Measurements from ENCODE around the gene ACOXL.

DNA sequence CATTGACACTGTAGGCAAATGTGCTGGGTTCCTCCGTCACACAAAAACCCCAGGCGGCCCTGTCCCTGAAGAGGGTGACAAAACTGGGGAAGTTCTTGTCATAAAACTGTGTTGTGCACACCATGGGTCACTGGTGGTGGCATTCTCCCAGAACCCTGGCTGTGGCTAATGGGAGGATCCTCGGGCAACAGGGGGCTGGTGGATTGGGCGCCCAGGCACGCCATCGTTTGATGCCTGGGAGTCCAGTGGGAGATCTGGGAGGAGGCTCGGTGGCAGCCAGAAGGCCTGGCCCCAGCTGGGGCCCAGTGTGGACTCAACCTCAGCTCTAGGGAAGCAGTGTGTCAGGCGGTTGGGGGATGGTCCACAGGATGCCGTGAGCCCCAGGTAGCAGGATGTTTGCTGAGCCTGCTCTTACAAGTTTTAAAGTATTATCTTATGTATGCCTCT lies 140.7 kb downstream of the ACOXL start:
- TF ChIP-seq, protein P1, sequence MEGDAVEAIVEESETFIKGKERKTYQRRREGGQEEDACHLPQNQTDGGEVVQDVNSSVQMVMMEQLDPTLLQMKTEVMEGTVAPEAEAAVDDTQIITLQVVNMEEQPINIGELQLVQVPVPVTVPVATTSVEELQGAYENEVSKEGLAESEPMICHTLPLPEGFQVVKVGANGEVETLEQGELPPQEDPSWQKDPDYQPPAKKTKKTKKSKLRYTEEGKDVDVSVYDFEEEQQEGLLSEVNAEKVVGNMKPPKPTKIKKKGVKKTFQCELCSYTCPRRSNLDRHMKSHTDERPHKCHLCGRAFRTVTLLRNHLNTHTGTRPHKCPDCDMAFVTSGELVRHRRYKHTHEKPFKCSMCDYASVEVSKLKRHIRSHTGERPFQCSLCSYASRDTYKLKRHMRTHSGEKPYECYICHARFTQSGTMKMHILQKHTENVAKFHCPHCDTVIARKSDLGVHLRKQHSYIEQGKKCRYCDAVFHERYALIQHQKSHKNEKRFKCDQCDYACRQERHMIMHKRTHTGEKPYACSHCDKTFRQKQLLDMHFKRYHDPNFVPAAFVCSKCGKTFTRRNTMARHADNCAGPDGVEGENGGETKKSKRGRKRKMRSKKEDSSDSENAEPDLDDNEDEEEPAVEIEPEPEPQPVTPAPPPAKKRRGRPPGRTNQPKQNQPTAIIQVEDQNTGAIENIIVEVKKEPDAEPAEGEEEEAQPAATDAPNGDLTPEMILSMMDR (IDR thresholded peaks at IDR 0.05 in 2 of 3, conservative IDR thresholded peaks at IDR 0.05 in 1 of 3; ENCODE audit: insufficient read depth in 2 of 3, low read depth in 1 of 3, low read length in 3 of 3), result no peak
- TF ChIP-seq ZNF24 (IDR thresholded peaks at IDR 0.05), result no peak
- no peak for TF ChIP-seq FIP1L1 (IDR thresholded peaks at IDR 0.05; ENCODE audit: low read depth, low read length, poor library complexity, severe bottlenecking)
- TF ChIP-seq RCOR1 (IDR thresholded peaks at IDR 0.05; ENCODE audit: borderline replicate concordance in 1 of 2, low read depth in 2 of 2, low read length in 2 of 2), result no peak
- no peak for TF ChIP-seq ZZZ3 (IDR thresholded peaks at IDR 0.05)
- TF ChIP-seq, protein P2, sequence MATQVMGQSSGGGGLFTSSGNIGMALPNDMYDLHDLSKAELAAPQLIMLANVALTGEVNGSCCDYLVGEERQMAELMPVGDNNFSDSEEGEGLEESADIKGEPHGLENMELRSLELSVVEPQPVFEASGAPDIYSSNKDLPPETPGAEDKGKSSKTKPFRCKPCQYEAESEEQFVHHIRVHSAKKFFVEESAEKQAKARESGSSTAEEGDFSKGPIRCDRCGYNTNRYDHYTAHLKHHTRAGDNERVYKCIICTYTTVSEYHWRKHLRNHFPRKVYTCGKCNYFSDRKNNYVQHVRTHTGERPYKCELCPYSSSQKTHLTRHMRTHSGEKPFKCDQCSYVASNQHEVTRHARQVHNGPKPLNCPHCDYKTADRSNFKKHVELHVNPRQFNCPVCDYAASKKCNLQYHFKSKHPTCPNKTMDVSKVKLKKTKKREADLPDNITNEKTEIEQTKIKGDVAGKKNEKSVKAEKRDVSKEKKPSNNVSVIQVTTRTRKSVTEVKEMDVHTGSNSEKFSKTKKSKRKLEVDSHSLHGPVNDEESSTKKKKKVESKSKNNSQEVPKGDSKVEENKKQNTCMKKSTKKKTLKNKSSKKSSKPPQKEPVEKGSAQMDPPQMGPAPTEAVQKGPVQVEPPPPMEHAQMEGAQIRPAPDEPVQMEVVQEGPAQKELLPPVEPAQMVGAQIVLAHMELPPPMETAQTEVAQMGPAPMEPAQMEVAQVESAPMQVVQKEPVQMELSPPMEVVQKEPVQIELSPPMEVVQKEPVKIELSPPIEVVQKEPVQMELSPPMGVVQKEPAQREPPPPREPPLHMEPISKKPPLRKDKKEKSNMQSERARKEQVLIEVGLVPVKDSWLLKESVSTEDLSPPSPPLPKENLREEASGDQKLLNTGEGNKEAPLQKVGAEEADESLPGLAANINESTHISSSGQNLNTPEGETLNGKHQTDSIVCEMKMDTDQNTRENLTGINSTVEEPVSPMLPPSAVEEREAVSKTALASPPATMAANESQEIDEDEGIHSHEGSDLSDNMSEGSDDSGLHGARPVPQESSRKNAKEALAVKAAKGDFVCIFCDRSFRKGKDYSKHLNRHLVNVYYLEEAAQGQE (IDR thresholded peaks at IDR 0.05; ENCODE audit: borderline replicate concordance), result no peak
- TF ChIP-seq, protein P2 (CRISPR knock-in tag; IDR thresholded peaks at IDR 0.05; ENCODE audit: low read depth), result no peak

Data from K562 (cell line).